GM21529 (cell line): ENCODE data around the gene GINM1.

ENCODE experiments used
- ATAC-seq: cut with Tn5 transposase; IDR thresholded peaks from one replicate; pipeline ENCODE4 v1.9.1; 2021; ENCODE audit not compliant: unreplicated experiment

The GINM1 gene

GRCh38 chr6:149565527-149566409 lies at the start of gene GINM1:
TSS of gene GINM1 (plus strand) at chr6:149566375. CDS start at chr6:149566415, 40 bp downstream.
- ATAC-seq: peak; percentile 75

GRCh38 chr6:149529650-149530049 lies 36.5 kb upstream of the GINM1 start:
- ATAC-seq: no peak

- ATAC-seq: no peak
Measured at GRCh38 chr6:149534742-149535141, 31.4 kb upstream of the GINM1 start.

- no peak for ATAC-seq
Measured at GRCh38 chr6:149541139-149541538, 25.0 kb upstream of the GINM1 start.

GRCh38 chr6:149544646-149545257 lies 21.4 kb upstream of the GINM1 start:
- ATAC-seq: no peak

GRCh38 chr6:149545258-149545753 lies 20.9 kb upstream of the GINM1 start:
- ATAC-seq: peak; percentile 33

- peak; percentile 90 for ATAC-seq
Measured at GRCh38 chr6:149545754-149546471, 20.3 kb upstream of the GINM1 start, which contains the start of gene PPIL4. TSS of gene PPIL4 (minus strand) at chr6:149546043. CDS start at chr6:149546005, 38 bp downstream.

- no peak for ATAC-seq
Measured at GRCh38 chr6:149551920-149552319, 14.3 kb upstream of the GINM1 start.

- no peak for ATAC-seq
Measured at GRCh38 chr6:149558029-149558428, 8.1 kb upstream of the GINM1 start.

- no peak for ATAC-seq
Measured at GRCh38 chr6:149559389-149559788, 6.8 kb upstream of the GINM1 start.

- ATAC-seq: no peak
Measured at GRCh38 chr6:149560736-149561135, 5.4 kb upstream of the GINM1 start.

- no peak for ATAC-seq
Measured at GRCh38 chr6:149563203-149563927, 2.8 kb upstream of the GINM1 start.

GRCh38 chr6:149563928-149564325 lies 2.2 kb upstream of the GINM1 start:
- ATAC-seq: no peak

GRCh38 chr6:149566410-149567193 lies 427 bp downstream of the GINM1 start:
- ATAC-seq: peak; percentile 27

- no peak for ATAC-seq
Measured at GRCh38 chr6:149567194-149567586, 1.0 kb downstream of the GINM1 start.

- no peak for ATAC-seq
Measured at GRCh38 chr6:149567945-149568585, 1.9 kb downstream of the GINM1 start.

GRCh38 chr6:149580880-149581279 lies 14.7 kb downstream of the GINM1 start:
- ATAC-seq: no peak

GRCh38 chr6:149581349-149581748 lies 15.2 kb downstream of the GINM1 start:
- ATAC-seq: no peak

GRCh38 chr6:149586149-149586548 lies 20.0 kb downstream of the GINM1 start:
- no peak for ATAC-seq
